ENCODE data around the gene PCDHB16.
"Not testable (repeated sequence)": the region's sequence is repeated elsewhere in the genome, so short reads cannot be mapped to it uniquely, and the experiment has no call there.

The PCDHB16 gene

DNA sequence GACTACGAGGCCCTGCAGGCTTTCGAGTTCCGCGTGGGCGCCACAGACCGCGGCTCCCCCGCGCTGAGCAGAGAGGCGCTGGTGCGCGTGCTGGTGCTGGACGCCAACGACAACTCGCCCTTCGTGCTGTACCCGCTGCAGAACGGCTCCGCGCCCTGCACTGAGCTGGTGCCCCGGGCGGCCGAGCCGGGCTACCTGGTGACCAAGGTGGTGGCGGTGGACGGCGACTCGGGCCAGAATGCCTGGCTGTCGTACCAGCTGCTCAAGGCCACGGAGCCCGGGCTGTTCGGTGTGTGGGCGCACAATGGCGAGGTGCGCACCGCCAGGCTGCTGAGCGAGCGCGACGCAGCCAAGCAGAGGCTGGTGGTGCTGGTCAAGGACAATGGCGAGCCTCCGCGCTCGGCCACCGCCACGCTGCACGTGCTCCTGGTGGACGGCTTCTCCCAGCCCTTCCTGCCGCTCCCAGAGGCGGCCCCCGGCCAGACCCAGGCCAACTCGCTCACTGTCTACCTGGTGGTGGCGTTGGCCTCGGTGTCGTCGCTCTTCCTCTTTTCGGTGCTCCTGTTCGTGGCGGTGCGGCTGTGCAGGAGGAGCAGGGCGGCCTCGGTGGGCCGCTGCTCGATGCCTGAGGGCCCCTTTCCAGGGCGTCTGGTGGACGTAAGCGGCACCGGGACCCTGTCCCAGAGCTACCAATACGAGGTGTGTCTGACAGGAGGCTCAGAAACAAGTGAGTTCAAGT is 2.1 kb downstream of the PCDHB16 start:
- not testable (repeated sequence) for DNase-seq, ATAC-seq

DNA sequence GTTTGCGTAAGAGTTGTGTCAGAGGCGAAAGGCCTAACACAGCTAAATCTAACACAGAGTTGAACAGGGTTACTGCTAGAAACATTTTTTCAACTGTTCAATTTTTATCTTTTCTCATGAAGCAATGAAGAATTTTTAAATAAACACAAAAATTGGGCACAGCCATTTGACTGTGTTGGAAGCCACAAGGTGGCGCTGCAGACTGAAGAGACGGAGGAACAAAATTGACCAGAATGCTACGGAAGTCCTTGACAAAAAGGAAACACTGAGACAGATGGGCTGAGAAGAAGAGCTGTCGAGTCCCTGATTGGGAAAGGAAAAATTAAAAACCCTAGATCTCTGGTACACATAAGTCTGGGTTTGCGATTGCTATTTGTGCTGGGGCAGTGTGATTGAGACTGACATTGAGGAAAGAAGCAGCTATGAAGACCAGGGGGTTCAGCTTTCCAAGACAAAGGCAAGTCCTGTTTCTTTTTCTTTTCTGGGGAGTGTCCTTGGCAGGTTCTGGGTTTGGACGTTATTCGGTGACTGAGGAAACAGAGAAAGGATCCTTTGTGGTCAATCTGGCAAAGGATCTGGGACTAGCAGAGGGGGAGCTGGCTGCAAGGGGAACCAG is 4.8 kb downstream of the PCDHB16 start, which contains the start of gene PCDHB9:
Gene PCDHB9, plus strand, starts transcription at position 265 of the 616 bp plus-strand sequence. Its CDS starts 158 bp downstream, at position 423.
- ATAC-seq, result no peak
- DNase-seq, result peak; percentile 37

DNA sequence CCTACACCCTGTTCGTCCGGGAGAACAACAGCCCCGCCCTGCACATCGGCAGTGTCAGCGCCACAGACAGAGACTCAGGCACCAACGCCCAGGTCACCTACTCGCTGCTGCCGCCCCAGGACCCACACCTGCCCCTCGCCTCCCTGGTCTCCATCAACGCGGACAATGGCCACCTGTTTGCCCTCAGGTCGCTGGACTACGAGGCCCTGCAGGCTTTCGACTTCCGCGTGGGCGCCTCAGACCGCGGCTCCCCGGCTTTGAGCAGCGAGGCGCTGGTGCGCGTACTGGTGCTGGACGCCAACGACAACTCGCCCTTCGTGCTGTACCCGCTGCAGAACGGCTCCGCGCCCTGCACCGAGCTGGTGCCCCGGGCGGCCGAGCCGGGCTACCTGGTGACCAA is 6.5 kb downstream of the PCDHB16 start:
- not testable (repeated sequence) for DNase-seq, ATAC-seq

DNA sequence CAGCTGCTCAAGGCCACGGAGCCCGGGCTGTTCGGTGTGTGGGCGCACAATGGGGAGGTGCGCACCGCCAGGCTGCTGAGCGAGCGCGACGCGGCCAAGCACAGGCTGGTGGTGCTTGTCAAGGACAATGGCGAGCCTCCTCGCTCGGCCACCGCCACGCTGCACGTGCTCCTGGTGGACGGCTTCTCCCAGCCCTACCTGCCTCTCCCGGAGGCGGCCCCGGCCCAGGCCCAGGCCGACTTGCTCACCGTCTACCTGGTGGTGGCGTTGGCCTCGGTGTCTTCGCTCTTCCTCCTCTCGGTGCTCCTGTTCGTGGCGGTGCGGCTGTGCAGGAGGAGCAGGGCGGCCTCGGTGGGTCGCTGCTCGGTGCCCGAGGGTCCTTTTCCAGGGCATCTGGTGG is 6.9 kb downstream of the PCDHB16 start:
- DNase-seq, ATAC-seq: not testable (repeated sequence)

DNA sequence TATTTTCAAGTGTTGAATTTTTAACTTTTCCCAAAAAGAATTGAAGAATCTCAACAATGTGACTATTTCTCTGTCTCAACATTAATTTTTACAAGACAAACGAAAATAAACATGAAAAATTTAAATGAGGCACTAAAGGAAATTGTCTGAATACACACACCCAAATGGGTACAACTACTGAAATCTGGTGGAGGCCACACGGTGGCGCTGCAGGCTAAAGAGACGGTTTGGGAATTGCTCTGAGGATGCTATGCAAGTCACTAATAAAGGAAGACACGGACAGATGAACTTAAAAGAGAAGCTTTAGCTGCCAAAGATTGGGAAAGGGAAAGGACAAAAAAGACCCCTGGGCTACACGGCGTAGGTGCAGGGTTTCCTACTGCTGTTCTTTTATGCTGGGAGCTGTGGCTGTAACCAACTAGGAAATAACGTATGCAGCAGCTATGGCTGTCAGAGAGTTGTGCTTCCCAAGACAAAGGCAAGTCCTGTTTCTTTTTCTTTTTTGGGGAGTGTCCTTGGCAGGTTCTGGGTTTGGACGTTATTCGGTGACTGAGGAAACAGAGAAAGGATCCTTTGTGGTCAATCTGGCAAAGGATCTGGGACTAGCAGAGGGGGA is 10.0 kb downstream of the PCDHB16 start, which contains the start of gene PCDHB10:
Gene PCDHB10, plus strand, starts transcription at position 244 of the 616 bp plus-strand sequence. Its CDS starts 200 bp downstream, at position 444.
- no peak for ATAC-seq
- DNase-seq, result peak; percentile 32

DNA sequence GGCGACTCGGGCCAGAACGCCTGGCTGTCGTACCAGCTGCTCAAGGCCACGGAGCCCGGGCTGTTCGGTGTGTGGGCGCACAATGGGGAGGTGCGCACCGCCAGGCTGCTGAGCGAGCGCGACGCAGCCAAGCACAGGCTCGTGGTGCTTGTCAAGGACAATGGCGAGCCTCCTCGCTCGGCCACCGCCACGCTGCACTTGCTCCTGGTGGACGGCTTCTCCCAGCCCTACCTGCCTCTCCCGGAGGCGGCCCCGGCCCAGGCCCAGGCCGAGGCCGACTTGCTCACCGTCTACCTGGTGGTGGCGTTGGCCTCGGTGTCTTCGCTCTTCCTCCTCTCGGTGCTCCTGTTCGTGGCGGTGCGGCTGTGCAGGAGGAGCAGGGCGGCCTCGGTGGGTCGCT is 12.1 kb downstream of the PCDHB16 start:
- DNase-seq, ATAC-seq: not testable (repeated sequence)

DNA sequence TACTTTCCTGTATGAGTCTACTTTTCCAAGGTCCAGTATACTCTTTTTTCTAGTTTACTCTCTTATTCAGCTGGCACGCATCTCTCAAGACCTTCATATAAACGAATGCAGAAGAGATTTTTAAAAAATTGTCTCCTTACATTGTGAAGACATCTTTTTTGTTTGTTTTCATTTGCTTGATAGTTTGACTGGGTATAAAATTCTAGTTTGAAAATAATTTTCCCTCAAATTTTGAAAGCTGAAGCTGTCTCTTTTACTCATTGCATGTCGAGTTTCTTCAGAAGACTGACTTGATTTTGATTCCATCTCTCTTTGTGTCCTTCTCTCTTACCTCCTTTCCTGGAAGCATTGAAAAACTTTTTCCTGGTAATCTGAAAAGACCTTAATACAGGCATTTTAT is 14.2 kb downstream of the PCDHB16 start:
- ATAC-seq, result no peak
- no peak for DNase-seq

DNA sequence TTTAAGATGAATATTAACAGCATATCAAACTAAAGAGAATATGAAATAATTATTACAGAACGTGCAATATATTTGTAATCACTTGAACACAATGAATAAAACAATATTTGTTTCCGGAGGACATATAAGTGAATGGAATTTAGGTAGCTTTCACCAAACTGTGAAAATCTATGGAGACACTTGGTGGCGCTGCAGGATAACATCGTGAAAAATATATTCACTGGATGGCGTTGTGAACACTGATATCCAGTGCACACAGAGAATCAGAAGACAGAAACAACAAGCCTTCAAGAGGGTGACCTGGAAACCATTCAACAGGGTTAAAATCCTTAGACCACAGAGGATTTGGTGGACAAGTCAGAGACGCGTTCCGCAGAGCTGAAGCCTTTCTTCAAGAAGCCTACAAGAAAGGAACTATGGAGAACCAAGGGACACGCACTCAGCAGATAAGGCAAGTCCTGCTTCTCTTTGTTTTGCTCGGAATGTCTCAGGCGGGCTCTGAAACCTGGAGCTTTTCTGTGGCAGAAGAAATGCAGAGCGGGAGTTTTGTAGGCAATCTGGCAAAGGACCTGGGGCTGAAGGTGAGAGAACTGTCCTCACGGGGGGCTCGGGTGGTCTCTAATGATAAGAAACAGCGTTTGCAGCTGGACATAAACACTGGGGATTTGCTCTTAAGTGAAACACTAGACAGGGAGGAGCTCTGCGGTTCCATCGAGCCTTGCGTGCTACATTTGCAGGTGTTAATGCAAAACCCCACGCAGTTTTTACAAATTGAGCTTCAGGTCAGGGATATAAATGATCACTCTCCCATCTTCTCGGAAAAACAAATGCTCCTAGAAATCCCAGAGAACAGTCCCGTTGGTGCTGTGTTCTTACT is 17.4 kb downstream of the PCDHB16 start, which contains the start of gene PCDHB11:
Gene PCDHB11, plus strand, starts transcription at position 269 of the 877 bp plus-strand sequence. Its CDS starts 148 bp downstream, at position 417.
- ATAC-seq (no peak), DNase-seq (no peak)

DNA sequence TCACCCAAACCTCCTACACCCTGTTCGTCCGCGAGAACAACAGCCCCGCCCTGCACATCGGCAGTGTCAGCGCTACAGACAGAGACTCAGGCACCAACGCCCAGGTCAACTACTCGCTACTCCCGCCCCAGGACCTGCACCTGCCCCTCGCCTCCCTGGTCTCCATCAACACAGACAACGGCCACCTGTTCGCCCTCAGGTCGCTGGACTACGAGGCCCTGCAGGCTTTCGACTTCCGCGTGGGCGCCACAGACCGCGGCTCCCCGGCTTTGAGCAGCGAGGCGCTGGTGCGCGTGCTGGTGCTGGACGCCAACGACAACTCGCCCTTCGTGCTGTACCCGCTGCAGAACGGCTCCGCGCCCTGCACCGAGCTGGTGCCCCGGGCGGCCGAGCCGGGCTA is 18.9 kb downstream of the PCDHB16 start:
- not testable (repeated sequence) for ATAC-seq, DNase-seq

DNA sequence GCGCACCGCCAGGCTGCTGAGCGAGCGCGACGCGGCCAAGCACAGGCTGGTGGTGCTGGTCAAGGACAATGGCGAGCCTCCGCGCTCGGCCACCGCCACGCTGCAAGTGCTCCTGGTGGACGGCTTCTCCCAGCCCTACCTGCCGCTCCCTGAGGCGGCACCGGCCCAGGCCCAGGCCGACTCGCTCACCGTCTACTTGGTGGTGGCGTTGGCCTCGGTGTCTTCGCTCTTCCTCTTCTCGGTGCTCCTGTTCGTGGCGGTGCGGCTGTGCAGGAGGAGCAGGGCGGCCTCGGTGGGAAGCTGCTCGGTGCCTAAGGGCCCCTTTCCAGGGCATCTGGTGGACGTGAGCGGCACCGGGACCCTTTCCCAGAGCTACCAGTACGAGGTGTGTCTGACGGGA is 19.5 kb downstream of the PCDHB16 start:
- not testable (repeated sequence) for ATAC-seq, DNase-seq

DNA sequence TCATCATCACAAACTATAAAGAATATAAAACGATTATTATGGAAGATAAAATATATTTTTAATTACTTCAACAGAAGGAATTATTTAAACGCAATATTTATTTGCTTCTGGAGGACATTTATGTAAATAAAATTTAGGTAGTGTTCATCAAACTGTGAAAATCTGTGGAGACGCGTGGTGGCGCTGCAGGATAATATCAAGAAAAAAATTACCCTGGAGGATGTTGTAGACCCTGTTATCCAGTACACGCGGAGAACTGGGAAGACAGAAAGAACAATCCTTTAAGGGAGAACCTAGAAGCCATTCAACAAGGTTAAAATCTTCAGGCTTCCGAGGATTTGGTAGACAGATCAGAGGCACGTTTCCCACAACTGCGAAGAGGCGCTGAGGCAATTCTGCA is 26.3 kb downstream of the PCDHB16 start, which contains the start of gene PCDHB12:
Gene PCDHB12, plus strand, starts transcription at position 242 of the 400 bp plus-strand sequence. CDS start 189 bp downstream, outside the sequence.
- DNase-seq (no peak), ATAC-seq (no peak)

DNA sequence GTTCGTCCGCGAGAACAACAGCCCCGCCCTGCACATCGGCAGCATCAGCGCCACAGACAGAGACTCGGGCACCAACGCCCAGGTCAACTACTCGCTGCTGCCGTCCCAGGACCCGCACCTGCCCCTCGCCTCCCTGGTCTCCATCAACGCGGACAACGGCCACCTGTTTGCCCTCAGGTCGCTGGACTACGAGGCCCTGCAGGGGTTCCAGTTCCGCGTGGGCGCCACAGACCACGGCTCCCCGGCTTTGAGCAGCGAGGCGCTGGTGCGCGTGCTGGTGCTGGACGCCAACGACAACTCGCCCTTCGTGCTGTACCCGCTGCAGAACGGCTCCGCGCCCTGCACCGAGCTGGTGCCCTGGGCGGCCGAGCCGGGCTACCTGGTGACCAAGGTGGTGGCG is 28.1 kb downstream of the PCDHB16 start:
- not testable (repeated sequence) for ATAC-seq, DNase-seq

DNA sequence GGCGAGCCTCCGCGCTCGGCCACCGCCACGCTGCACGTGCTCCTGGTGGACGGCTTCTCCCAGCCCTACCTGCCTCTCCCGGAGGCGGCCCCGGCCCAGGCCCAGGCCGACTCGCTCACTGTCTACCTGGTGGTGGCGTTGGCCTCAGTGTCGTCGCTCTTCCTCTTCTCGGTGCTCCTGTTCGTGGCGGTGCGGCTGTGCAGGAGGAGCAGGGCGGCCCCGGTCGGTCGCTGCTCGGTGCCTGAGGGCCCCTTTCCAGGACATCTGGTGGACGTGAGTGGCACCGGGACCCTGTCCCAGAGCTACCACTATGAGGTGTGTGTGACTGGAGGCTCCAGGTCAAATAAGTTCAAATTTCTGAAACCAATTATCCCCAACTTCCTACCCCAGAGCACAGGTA is 28.7 kb downstream of the PCDHB16 start:
- not testable (repeated sequence) for ATAC-seq, DNase-seq

DNA sequence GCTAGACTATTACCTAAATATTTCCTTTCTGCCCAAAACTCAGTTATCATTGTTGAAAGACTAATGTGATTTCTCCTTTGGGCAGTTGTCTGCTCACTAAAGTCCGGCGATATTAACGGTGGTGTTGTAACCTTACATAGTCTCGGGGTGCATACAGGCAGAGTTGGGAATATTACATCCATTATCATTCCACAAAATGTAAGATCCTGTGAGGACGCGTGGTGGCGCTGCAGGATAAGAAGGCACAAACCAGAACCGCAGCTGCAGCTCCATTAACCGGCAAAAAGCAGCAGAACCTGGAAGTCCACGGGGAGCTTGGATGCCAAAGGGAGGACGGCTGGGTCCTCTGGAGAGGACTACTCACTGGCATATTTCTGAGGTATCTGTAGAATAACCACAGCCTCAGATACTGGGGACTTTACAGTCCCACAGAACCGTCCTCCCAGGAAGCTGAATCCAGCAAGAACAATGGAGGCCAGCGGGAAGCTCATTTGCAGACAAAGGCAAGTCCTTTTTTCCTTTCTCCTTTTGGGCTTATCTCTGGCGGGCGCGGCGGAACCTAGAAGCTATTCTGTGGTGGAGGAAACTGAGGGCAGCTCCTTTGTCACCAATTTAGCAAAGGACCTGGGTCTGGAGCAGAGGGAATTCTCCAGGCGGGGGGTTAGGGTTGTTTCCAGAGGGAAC is 31.6 kb downstream of the PCDHB16 start, which contains the start of gene PCDHB13:
Gene PCDHB13, plus strand, starts transcription at position 264 of the 684 bp plus-strand sequence. Its CDS starts 205 bp downstream, at position 469.
- DNase-seq, result peak; percentile 14
- ATAC-seq, result not testable (repeated sequence)

DNA sequence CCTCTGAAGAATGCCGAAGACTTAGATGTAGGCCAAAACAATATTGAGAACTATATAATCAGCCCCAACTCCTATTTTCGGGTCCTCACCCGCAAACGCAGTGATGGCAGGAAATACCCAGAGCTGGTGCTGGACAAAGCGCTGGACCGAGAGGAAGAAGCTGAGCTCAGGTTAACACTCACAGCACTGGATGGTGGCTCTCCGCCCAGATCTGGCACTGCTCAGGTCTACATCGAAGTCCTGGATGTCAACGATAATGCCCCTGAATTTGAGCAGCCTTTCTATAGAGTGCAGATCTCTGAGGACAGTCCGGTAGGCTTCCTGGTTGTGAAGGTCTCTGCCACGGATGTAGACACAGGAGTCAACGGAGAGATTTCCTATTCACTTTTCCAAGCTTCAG is 32.4 kb downstream of the PCDHB16 start:
- ATAC-seq, DNase-seq: not testable (repeated sequence)

DNA sequence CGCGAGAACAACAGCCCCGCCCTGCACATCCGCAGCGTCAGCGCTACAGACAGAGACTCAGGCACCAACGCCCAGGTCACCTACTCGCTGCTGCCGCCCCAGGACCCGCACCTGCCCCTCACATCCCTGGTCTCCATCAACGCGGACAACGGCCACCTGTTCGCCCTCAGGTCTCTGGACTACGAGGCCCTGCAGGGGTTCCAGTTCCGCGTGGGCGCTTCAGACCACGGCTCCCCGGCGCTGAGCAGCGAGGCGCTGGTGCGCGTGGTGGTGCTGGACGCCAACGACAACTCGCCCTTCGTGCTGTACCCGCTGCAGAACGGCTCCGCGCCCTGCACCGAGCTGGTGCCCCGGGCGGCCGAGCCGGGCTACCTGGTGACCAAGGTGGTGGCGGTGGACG is 33.3 kb downstream of the PCDHB16 start:
- not testable (repeated sequence) for ATAC-seq

DNA sequence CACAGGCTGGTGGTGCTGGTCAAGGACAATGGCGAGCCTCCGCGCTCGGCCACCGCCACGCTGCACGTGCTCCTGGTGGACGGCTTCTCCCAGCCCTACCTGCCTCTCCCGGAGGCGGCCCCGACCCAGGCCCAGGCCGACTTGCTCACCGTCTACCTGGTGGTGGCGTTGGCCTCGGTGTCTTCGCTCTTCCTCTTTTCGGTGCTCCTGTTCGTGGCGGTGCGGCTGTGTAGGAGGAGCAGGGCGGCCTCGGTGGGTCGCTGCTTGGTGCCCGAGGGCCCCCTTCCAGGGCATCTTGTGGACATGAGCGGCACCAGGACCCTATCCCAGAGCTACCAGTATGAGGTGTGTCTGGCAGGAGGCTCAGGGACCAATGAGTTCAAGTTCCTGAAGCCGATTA is 33.8 kb downstream of the PCDHB16 start:
- not testable (repeated sequence) for ATAC-seq, DNase-seq

More for the DNA sequence above, 33.3 kb downstream of the PCDHB16 start:
- not testable (repeated sequence) for DNase-seq

DNA sequence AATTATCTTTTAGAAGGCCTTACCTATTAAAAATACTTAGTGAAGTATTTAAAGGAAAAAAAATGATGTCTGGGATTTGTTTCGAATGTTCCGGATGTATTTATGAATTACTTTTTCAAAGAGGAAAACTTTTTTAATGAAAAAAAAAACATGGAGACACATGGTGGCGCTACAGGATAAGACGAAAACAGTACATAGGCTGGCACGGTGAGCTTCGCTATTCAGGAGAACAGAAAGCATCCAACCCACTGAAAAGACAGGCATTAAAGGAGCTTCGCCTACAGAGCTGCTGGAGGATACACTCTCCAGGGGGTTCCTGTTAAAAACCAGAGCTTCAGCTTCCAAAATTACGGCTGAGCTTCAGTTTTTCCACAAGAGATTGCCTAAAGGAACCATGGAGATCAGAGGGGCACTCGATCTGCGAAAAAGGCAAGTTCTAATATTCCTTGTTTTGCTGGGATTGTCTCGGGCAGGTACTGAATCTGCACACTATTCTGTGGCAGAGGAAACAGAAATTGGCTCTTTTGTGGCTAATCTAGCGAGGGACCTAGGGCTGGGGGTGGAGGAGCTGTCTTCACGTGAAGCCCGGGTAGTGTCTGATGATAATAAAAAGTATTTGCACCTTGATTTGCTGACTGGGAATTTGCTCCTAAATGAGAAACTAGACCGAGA is 41.1 kb downstream of the PCDHB16 start, which contains the start of gene PCDHB14:
Gene PCDHB14, plus strand, starts transcription at position 232 of the 672 bp plus-strand sequence. Its CDS starts 163 bp downstream, at position 395.
- DNase-seq (no peak), ATAC-seq (no peak)

DNA sequence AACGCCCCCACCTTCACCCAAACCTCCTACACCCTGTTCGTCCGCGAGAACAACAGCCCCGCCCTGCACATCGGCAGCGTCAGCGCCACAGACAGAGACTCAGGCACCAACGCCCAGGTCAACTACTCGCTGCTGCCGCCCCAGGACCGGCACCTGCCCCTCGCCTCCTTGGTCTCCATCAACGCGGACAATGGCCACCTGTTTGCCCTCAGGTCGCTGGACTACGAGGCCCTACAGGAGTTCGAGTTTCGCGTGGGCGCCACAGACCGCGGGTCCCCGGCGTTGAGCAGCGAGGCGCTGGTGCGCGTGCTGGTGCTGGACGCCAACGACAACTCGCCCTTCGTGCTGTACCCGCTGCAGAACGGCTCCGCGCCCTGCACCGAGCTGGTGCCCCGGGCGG is 42.7 kb downstream of the PCDHB16 start:
- ATAC-seq, DNase-seq: not testable (repeated sequence)

DNA sequence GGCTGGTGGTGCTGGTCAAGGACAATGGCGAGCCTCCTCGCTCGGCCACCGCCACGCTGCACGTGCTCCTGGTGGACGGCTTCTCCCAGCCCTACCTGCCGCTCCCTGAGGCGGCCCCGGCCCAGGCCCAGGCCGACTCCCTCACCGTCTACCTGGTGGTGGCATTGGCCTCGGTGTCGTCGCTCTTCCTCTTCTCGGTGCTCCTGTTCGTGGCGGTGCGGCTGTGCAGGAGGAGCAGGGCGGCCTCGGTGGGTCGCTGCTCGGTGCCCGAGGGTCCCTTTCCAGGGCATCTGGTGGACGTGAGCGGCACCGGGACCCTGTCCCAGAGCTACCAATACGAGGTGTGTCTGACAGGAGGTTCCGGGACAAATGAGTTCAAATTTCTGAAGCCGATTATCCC is 43.2 kb downstream of the PCDHB16 start:
- not testable (repeated sequence) for ATAC-seq, DNase-seq

Data from stimulated activated naive CD8-positive, alpha-beta T cell treated with anti-CD3 and anti-CD28 coated beads, Interleukin-15, Interleukin-2, amounts not matched to agents 100 U/mL and 50 U/mL, for 24 hours (primary cell).